Measurements from ENCODE around the gene MARCHF3.
"Not testable (repeated sequence)": the region's sequence is repeated elsewhere in the genome, so short reads cannot be mapped to it uniquely, and the experiment has no call there.

MARCHF3 gene

DNA sequence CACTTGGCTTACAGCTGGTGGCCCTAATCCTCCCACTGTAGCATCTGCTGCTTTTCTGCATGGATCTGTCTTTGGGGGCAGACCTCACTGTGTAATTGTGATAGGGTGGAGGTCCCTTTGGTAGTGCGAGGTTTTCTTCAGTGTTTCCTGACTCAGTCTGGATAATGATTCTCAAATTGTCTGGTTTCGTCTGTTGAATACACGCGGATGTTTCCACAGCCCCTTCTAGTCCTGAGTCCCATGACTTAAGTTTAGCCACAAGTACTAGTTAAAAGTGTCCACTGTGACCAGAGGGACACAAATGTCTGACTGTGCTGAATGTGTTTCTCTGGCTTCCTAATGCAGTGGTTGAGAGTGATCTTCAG is 182.9 kb downstream of the MARCHF3 start:
- H3K4me1 ChIP-seq (ENCODE audit: insufficient read depth, low read length) = peaks cover 28% of the 10 kb centered on the region
- peak overlapping the region; percentile 48 for H3K27ac ChIP-seq (ENCODE audit: low read length)
- no peaks in the 10 kb centered on the region for H3K36me3 ChIP-seq (ENCODE audit: insufficient read depth, low read depth, low read length)
- peak overlapping the region; percentile 50 for H3K9ac ChIP-seq (ENCODE audit: low read depth, low read length)
- H3K4me3 ChIP-seq (ENCODE audit: low read length) = no peak overlapping the region
- H3K9me3 ChIP-seq (ENCODE audit: insufficient read depth, low read depth, low read length) = no peaks in the 10 kb centered on the region
- no peaks in the 10 kb centered on the region for H3K27me3 ChIP-seq (ENCODE audit: insufficient read depth, low read length)

DNA sequence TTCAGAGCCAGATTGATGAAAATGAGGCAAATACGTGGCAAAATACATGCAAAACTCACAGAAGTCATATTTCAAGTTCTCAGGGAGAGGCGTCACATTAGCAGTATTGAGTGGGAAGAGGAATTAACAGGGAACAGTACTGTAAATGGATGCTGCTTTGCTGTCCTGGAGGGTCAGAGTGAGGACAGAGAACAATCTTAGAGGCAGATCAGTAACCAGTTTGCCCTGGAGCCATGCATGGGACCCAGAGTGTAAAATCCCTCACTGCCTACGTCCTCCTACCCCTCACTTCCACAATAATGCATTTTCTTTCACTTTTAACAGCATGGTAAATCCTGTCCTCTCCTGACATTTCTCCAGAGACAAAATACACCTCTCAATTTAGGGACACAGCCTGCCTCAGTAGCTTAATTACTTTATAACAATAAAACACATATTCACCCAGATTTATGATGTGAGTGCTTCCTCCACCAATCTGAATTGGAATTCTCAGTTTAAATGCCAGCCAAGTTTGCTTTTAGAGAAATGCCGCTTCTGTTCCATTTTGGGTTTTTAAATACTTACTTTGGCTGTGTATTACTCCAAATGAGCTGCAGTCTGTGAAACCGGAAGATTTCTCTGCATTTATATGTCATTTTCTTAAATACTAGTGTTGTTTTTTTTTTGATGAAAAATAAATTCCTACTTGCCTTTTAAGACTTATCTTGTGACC is 183.5 kb downstream of the MARCHF3 start:
- peak overlapping the region; percentile 25 for H3K27ac ChIP-seq (ENCODE audit: low read length)
- H3K4me1 ChIP-seq (ENCODE audit: insufficient read depth, low read length) = peaks cover 28% of the 10 kb centered on the region
- no peak overlapping the region for H3K4me3 ChIP-seq (ENCODE audit: low read length)
- peak overlapping the region; percentile 50; the same call in 1 of the 2 replicates for H3K9ac ChIP-seq (ENCODE audit: low read depth, low read length)
- no peaks in the 10 kb centered on the region for H3K9me3 ChIP-seq (ENCODE audit: insufficient read depth, low read depth, low read length)
- H3K36me3 ChIP-seq (ENCODE audit: insufficient read depth, low read depth, low read length) = no peaks in the 10 kb centered on the region
- no peaks in the 10 kb centered on the region for H3K27me3 ChIP-seq (ENCODE audit: insufficient read depth, low read length)

- Histone ChIP-seq H3K4me1 (ENCODE audit: insufficient read depth, low read length) (peaks cover 28% of the 10 kb centered on the region), H3K27ac (ENCODE audit: low read length) (peak overlapping the region; percentile 25), H3K27me3 (ENCODE audit: insufficient read depth, low read length) (no peaks in the 10 kb centered on the region), H3K9ac (ENCODE audit: low read depth, low read length) (peak overlapping the region; percentile 52; the same call in 1 of the 2 replicates), H3K4me3 (ENCODE audit: low read length) (peak overlapping the region; percentile 55), H3K9me3 (ENCODE audit: insufficient read depth, low read depth, low read length) (no peaks in the 10 kb centered on the region), H3K36me3 (ENCODE audit: insufficient read depth, low read depth, low read length) (no peaks in the 10 kb centered on the region)
Observed at GRCh38 chr5:126846344-126846743, 184.0 kb downstream of the MARCHF3 start.

GRCh38 chr5:126845470-126846070 is 184.8 kb downstream of the MARCHF3 start:
- H3K27ac ChIP-seq (ENCODE audit: low read length); H3K9me3 ChIP-seq (ENCODE audit: insufficient read depth, low read depth, low read length); H3K27me3 ChIP-seq (ENCODE audit: insufficient read depth, low read length); H3K36me3 ChIP-seq (ENCODE audit: insufficient read depth, low read depth, low read length): not testable (repeated sequence)
- H3K4me3 ChIP-seq (ENCODE audit: low read length) = peak overlapping the region; percentile 65
- H3K9ac ChIP-seq (ENCODE audit: low read depth, low read length) = peak overlapping the region; percentile 63; the same call in 1 of the 2 replicates
- peaks cover 25% of the 10 kb centered on the region for H3K4me1 ChIP-seq (ENCODE audit: insufficient read depth, low read length)

DNA sequence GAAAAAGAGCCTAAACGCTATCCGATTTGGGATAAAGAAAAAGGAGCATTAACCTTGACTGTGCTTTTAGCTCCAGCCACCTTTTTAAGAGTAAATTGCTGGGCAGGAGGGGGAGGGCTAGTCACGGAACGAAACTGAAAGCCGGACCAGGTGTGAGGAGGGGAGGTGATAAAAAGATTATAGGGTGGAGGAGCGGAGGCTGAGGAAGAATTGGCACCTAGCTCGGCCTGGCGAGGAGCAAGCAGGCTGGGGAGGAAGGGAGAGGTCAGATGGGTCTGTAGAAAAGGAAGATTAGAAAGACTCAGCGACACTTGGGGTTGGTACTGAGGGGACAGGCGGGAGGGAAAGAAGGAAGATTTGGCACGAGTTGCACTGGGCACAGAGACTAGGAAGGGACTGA is 187.0 kb downstream of the MARCHF3 start:
- H3K9ac ChIP-seq (ENCODE audit: low read depth, low read length) = peak overlapping the region; percentile 51; the same call in 1 of the 2 replicates
- H3K4me3 ChIP-seq (ENCODE audit: low read length) = peak overlapping the region; percentile 58; the same call in 1 of the 2 replicates
- H3K4me1 ChIP-seq (ENCODE audit: insufficient read depth, low read length) = peaks cover 30% of the 10 kb centered on the region
- not testable (repeated sequence) for H3K27me3 ChIP-seq (ENCODE audit: insufficient read depth, low read length); H3K9me3 ChIP-seq (ENCODE audit: insufficient read depth, low read depth, low read length); H3K27ac ChIP-seq (ENCODE audit: low read length); H3K36me3 ChIP-seq (ENCODE audit: insufficient read depth, low read depth, low read length)

DNA sequence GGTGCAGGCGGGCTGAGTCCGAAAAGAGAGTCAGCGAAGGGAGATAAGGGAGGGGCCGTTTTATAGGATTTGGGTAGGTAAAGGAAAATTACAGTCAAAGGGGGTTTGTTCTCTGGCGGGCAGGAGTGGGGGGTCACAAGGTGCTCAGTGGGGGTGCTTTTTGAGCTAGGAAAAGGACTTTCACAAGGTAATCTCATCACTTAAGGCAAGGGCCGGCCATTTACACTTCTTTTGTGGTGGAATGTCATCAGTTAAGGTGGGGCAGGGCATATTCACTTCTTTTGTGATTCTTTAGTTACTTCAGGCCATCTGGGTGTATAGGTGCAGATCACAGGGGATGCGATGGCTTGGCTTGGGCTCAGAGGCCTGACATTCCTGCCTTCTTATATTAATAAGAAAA is 191.0 kb downstream of the MARCHF3 start:
- H3K36me3 ChIP-seq (ENCODE audit: insufficient read depth, low read depth, low read length) = peaks cover 38% of the 10 kb centered on the region
- H3K9me3 ChIP-seq (ENCODE audit: insufficient read depth, low read depth, low read length); H3K27me3 ChIP-seq (ENCODE audit: insufficient read depth, low read length); H3K27ac ChIP-seq (ENCODE audit: low read length): not testable (repeated sequence)
- H3K4me3 ChIP-seq (ENCODE audit: low read length) = peak overlapping the region; percentile 51; the same call in 1 of the 2 replicates
- peak overlapping the region; percentile 73 for H3K9ac ChIP-seq (ENCODE audit: low read depth, low read length)
- peaks cover 18% of the 10 kb centered on the region; the same call in 1 of the 2 replicates for H3K4me1 ChIP-seq (ENCODE audit: insufficient read depth, low read length)

- Histone ChIP-seq H3K27ac (ENCODE audit: low read length) (peak overlapping the region; percentile 48), H3K9me3 (ENCODE audit: insufficient read depth, low read depth, low read length) (no peaks in the 10 kb centered on the region), H3K4me3 (ENCODE audit: low read length) (no peak overlapping the region), H3K36me3 (ENCODE audit: insufficient read depth, low read depth, low read length) (peaks cover 52% of the 10 kb centered on the region), H3K27me3 (ENCODE audit: insufficient read depth, low read length) (no peaks in the 10 kb centered on the region), H3K9ac (ENCODE audit: low read depth, low read length) (peak overlapping the region; percentile 11; the same call in 1 of the 2 replicates), H3K4me1 (ENCODE audit: insufficient read depth, low read length) (peaks cover 18% of the 10 kb centered on the region; the same call in 1 of the 2 replicates)
Observed at GRCh38 chr5:126837906-126838539, 192.3 kb downstream of the MARCHF3 start.

- Histone ChIP-seq H3K36me3 (ENCODE audit: insufficient read depth, low read depth, low read length) (peaks cover 60% of the 10 kb centered on the region), H3K4me3 (ENCODE audit: low read length) (no peak overlapping the region), H3K9me3 (ENCODE audit: insufficient read depth, low read depth, low read length) (no peaks in the 10 kb centered on the region), H3K4me1 (ENCODE audit: insufficient read depth, low read length) (peaks cover 18% of the 10 kb centered on the region; the same call in 1 of the 2 replicates), H3K27me3 (ENCODE audit: insufficient read depth, low read length) (no peaks in the 10 kb centered on the region), H3K9ac (ENCODE audit: low read depth, low read length) (no peak overlapping the region), H3K27ac (ENCODE audit: low read length) (no peak overlapping the region)
Observed at GRCh38 chr5:126837242-126837641, 193.1 kb downstream of the MARCHF3 start.

- no peak overlapping the region for H3K4me3 ChIP-seq (ENCODE audit: low read length)
- H3K27ac ChIP-seq (ENCODE audit: low read length) = no peak overlapping the region
- H3K9ac ChIP-seq (ENCODE audit: low read depth, low read length) = no peak overlapping the region
- H3K36me3 ChIP-seq (ENCODE audit: insufficient read depth, low read depth, low read length) = peaks cover 64% of the 10 kb centered on the region
- H3K4me1 ChIP-seq (ENCODE audit: insufficient read depth, low read length) = peaks cover 18% of the 10 kb centered on the region; the same call in 1 of the 2 replicates
- no peaks in the 10 kb centered on the region for H3K27me3 ChIP-seq (ENCODE audit: insufficient read depth, low read length)
- H3K9me3 ChIP-seq (ENCODE audit: insufficient read depth, low read depth, low read length) = no peaks in the 10 kb centered on the region
Observed at GRCh38 chr5:126836778-126837177, 193.6 kb downstream of the MARCHF3 start.

DNA sequence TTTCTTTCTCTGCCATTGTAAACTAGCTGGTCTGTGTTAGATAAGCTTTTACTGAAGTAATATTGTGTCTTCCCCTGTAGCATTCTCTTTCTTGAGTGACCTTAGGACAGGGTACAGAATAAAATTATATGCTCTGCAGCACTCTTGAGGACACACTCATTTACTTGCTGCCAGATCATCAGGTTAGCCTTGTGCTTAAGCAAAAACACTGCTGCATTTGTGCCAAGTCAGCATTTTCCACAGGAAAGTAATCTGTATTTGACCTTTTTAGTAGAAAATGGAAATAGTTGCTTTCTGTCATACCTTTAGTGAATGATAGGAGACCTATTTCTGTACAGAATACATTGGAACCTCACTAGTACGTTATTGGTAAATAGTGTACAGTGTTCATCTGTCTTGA is 199.2 kb downstream of the MARCHF3 start:
- H3K9me3 ChIP-seq (ENCODE audit: insufficient read depth, low read depth, low read length) = no peaks in the 10 kb centered on the region
- H3K27ac ChIP-seq (ENCODE audit: low read length) = no peak overlapping the region
- H3K36me3 ChIP-seq (ENCODE audit: insufficient read depth, low read depth, low read length) = peaks cover 99% of the 10 kb centered on the region
- no peaks in the 10 kb centered on the region for H3K27me3 ChIP-seq (ENCODE audit: insufficient read depth, low read length)
- no peak overlapping the region for H3K4me3 ChIP-seq (ENCODE audit: low read length)
- H3K4me1 ChIP-seq (ENCODE audit: insufficient read depth, low read length) = peaks cover 8% of the 10 kb centered on the region
- H3K9ac ChIP-seq (ENCODE audit: low read depth, low read length) = no peak overlapping the region

DNA sequence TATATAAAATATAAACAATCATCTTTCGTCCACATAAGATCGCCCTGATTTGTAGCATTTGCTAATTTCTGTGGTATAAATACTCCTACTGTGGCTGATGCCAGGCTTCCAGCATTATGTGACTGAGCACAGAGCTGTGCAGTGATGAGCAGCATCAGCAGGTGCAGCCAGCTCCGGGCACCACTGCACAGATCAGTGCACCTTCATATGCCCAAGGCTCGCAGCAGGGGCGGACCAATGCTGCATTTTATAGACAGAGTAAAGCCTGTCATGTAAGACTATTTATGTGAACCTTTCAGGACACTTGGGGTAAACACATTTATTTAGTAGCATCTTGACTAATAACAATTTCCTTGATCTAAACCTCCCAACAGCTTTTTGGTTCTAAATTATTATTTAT is 200.3 kb downstream of the MARCHF3 start:
- Histone ChIP-seq H3K4me1 (ENCODE audit: insufficient read depth, low read length) (peaks cover 9% of the 10 kb centered on the region), H3K36me3 (ENCODE audit: insufficient read depth, low read depth, low read length) (peaks cover 99% of the 10 kb centered on the region), H3K9me3 (ENCODE audit: insufficient read depth, low read depth, low read length) (no peaks in the 10 kb centered on the region), H3K27ac (ENCODE audit: low read length) (no peak overlapping the region), H3K27me3 (ENCODE audit: insufficient read depth, low read length) (no peaks in the 10 kb centered on the region), H3K4me3 (ENCODE audit: low read length) (no peak overlapping the region), H3K9ac (ENCODE audit: low read depth, low read length) (no peak overlapping the region)

GRCh38 chr5:126829098-126829497 is 201.3 kb downstream of the MARCHF3 start:
- Histone ChIP-seq H3K27me3 (ENCODE audit: insufficient read depth, low read length) (no peaks in the 10 kb centered on the region), H3K36me3 (ENCODE audit: insufficient read depth, low read depth, low read length) (peaks cover 98% of the 10 kb centered on the region), H3K4me1 (ENCODE audit: insufficient read depth, low read length) (peaks cover 9% of the 10 kb centered on the region), H3K27ac (ENCODE audit: low read length) (no peak overlapping the region), H3K4me3 (ENCODE audit: low read length) (no peak overlapping the region), H3K9me3 (ENCODE audit: insufficient read depth, low read depth, low read length) (no peaks in the 10 kb centered on the region), H3K9ac (ENCODE audit: low read depth, low read length) (no peak overlapping the region)

Data from iPS-20b (cell line).